Naive thymus-derived CD8-positive, alpha-beta T cell (primary cell): ENCODE results near the gene GALNT18. TPM values are rescaled to one million over a fixed set of nuclear protein-coding genes. Genes with fewer than 3 reads are reported as not detected.

Experiments
- ATAC-seq, 2 donors: fragments of 150-1000 bp; cut with Tn5 transposase in 1 of 2; sonication (Bioruptor Pico), chemical (Tn5 transposase) in 1 of 2; 1 replicate in 1 of 2; 2 replicates in 1 of 2; pipeline ENCODE4 v1.10.0; 2021; ENCODE audit warnings: mild to moderate bottlenecking in 2 of 2, moderate library complexity in 2 of 2
- POLR2A ChIA-PET: fragments of 350-600 bp; sonication (Branson Sonifier 250); formaldehyde crosslinking; loops from one replicate; lab custom pipeline; 2021; ENCODE audit warnings: antibody characterized with exemption; lab: Charles Lee
- DNase-seq, 10 donors: peaks; one replicate each; pipeline versions ENCODE4 v3.0.0 to v3.0.0-alpha.2; 2020 to 2022
- H3K27ac Mint-ChIP-seq, 10 donors: one replicate each; pipeline ENCODE4 v1.8.0; 2020 to 2022; ENCODE audit warnings: mild to moderate bottlenecking in 10 of 10, mixed read lengths in 10 of 10, moderate library complexity in 4 of 10, inconsistent platforms in 1 of 10
- H3K27me3 Mint-ChIP-seq, 5 donors: one replicate each; pipeline ENCODE4 v1.8.0; 2021 to 2022; ENCODE audit warnings: mixed read lengths in 5 of 5
- H3K36me3 Mint-ChIP-seq, 3 donors: one replicate each; pipeline ENCODE4 v1.8.0; 2020 to 2022; ENCODE audit warnings: mixed read lengths in 3 of 3, mild to moderate bottlenecking in 2 of 3, inconsistent platforms in 1 of 3
- H3K4me1 Mint-ChIP-seq, 4 donors: one replicate each; pipeline ENCODE4 v1.8.0; 2021 to 2022; ENCODE audit warnings: mixed read lengths in 4 of 4
- H3K4me3 Mint-ChIP-seq, 10 donors: one replicate each; pipeline ENCODE4 v1.8.0; 2020 to 2022; ENCODE audit warnings: mild to moderate bottlenecking in 10 of 10, mixed read lengths in 10 of 10, moderate library complexity in 6 of 10, inconsistent platforms in 1 of 10
- H3K9me3 Mint-ChIP-seq, 9 donors: one replicate each; pipeline ENCODE4 v1.8.0; 2020 to 2022; ENCODE audit warnings: mixed read lengths in 9 of 9, mild to moderate bottlenecking in 3 of 9, inconsistent platforms in 1 of 9, moderate library complexity in 1 of 9
- microRNA-seq: library from miRNA; unstranded; fragments of <30 nt; microRNA quantifications from one replicate; pipeline ENCODE4 v1.2.0, GENCODE V29; 2022; ENCODE audit warnings: borderline microRNAs expressed
- polyA plus RNA-seq, 3 donors: library from polyadenylated mRNA; unstranded; fragments of 300-500 nt; fragmentation: Illumina TruSeq; gene quantifications; one replicate each; pipeline ENCODE4 v1.2.3, GENCODE V29; 2021
- total RNA-seq, 8 experiments: library from RNA in 2 of 8; stranded (reverse) in 2 of 8; gene quantifications; one replicate each; pipeline ENCODE4 v1.2.3 and lab custom pipeline; 2021 to 2026

GALNT18 gene
- total and polyA plus RNA-seq, 5 experiments from 2014 or later = not detected

DNA sequence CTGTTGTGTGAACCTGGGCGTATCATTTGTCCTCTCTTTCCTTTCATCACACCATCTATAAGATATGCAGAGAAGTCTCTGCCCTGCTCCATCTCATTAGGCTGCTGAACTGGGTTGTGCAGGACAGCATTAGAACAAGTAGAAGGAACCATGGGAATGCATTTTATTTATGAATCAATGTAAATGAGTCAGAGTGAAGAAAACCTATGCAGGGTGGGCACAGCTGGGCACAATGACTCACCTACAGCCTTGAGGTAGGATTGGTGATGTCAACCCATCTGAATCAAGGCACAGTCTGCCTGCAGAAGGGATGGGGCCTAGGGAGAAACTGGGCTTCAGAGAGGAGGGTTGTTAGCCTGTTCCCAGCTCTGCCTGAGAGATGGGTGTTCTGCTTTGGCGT is 392.2 kb downstream of the GALNT18 start:
- H3K36me3 Mint-ChIP-seq = peaks cover 0 to 6% (median 0%) of the 10 kb centered on the region in 3 donors
- H3K4me3 Mint-ChIP-seq = no peak overlapping the region
- no peak overlapping the region for H3K27ac Mint-ChIP-seq
- no peaks in the 10 kb centered on the region for H3K9me3 Mint-ChIP-seq
- POLR2A ChIA-PET = no interaction called here
- ATAC-seq = no peak
- DNase-seq = no peak
- peaks cover 4 to 36% (median 26%) of the 10 kb centered on the region in 5 donors for H3K27me3 Mint-ChIP-seq
- H3K4me1 Mint-ChIP-seq = peaks cover 0 to 2% (median 0%) of the 10 kb centered on the region in 4 donors

DNA sequence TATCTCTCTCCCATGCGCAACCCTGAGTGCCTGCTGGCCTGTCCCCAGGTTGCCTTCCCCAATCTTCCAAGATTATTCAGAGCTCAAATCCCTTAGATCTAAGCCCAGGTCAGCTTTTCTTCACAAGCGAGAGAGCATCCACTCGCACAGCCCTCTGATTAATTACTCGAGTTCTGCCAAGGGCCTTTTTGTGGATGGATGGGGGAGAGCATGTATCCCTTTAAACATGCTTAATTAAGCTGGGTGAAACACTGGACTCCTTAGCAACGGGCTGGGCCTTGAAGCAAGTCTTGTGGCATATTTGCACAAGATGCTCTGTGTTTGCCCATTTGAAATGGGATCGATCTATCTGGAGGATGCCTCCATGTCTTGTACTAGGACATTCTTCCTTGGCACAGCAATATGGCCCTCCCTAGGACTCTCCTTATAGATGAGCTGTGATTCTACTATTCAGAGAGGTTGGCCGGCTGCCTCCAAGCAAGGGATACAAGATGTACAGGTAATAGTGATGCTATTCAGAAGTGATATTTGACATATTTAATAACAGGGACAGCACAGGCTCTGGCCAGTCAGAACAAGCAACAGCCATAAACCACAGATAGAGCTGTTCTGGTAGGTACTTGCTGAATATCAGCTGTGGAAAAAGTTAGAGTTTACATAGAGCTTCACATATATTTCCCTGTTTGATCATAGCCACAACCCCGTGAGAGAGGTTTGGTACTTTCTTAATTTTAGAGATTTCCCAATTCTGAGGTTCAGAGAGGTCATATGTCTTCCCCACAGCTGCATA is 394.3 kb downstream of the GALNT18 start:
- peaks cover 0 to 6% (median 0%) of the 10 kb centered on the region in 3 donors for H3K36me3 Mint-ChIP-seq

More for the DNA sequence above, 394.3 kb downstream of the GALNT18 start:
- Mint-ChIP-seq H3K9me3 (no peaks in the 10 kb centered on the region), H3K27me3 (peaks cover 4 to 33% (median 21%) of the 10 kb centered on the region in 5 donors), H3K4me1 (no peaks in the 10 kb centered on the region), H3K4me3 (no peak overlapping the region), H3K27ac (no peak overlapping the region)
- no peak for ATAC-seq
- POLR2A ChIA-PET = no interaction called here
- DNase-seq = no peak

Small RNAs within 50 kb of the gene (microRNA-seq; reads per million reads assigned to microRNA genes)
- gene MIR4299 = not detected

Other genes starting within 250 kb of the GALNT18 start
- gene USP47, start 220.0 kb upstream of the GALNT18 start, total RNA-seq = 10 to 100 TPM; 70.0 to 77.0 TPM
- gene USP47, start 220.0 kb upstream of the GALNT18 start, polyA plus RNA-seq = 10 to 100 TPM; 38.2 to 54.3 (median 40.1) TPM